ENCODE data around the gene SCARF1. TPM values are rescaled to one million over a fixed set of nuclear protein-coding genes. Genes with fewer than 3 reads are reported as not detected.

SCARF1 gene
- polyA plus RNA-seq, 3 donors = 5.2 to 23.4 (median 6.3) TPM

- Histone ChIP-seq H3K79me2 (ENCODE audit: insufficient read depth, low read length) (peaks cover 43% of the 10 kb centered on the region), H3K27ac (ENCODE audit: low read depth in 1 of 2, low read length in 2 of 2) (peak overlapping the region; percentile 95), H4K20me1 (ENCODE audit: insufficient read depth, low read length) (peaks cover 42% of the 10 kb centered on the region), H3K4me3 (replicated peaks in 1 of 3; ENCODE audit: low read depth in 2 of 3, low read length in 3 of 3) (peak overlapping the region; percentile 95 to 100 (median 99)), H3K9ac (ENCODE audit: insufficient read depth, low read length, poor library complexity, severe bottlenecking) (peak overlapping the region; percentile 97), H3K4me1 (ENCODE audit: control insufficient read depth in 1 of 2, insufficient read depth in 2 of 2, low read length in 2 of 2) (peaks cover 59 to 72% of the 10 kb centered on the region in 2 donors), H3K27me3 (ENCODE audit: control insufficient read depth in 2 of 2, insufficient read depth in 2 of 2, low read length in 2 of 2) (no peaks in the 10 kb centered on the region), H3K4me2 (replicated peaks; ENCODE audit: extremely low read depth, low read length, poor library complexity, severe bottlenecking) (peak overlapping the region; percentile 92), H3K9me3 (replicated peaks in 1 of 2; ENCODE audit: control insufficient read depth in 1 of 2, insufficient read depth in 1 of 2, low read length in 2 of 2) (no peaks in the 10 kb centered on the region), H2AFZ (ENCODE audit: insufficient read depth, low read depth, low read length, poor library complexity, severe bottlenecking) (no peak overlapping the region), H3K36me3 (replicated peaks in 1 of 2; ENCODE audit: control insufficient read depth in 1 of 2, insufficient read depth in 2 of 2, low read length in 2 of 2) (peaks cover 10 to 25% of the 10 kb centered on the region in 2 donors)
- H3K27me3 Mint-ChIP-seq (ENCODE audit: low read depth in 3 of 3) = peaks cover 0 to 17% (median 1%) of the 10 kb centered on the region in 3 donors
- peak overlapping the region; percentile 91 to 97 (median 94) for H3K27ac Mint-ChIP-seq
- no peak for TF ChIP-seq CTCF (IDR thresholded peaks at IDR 0.05)
- WGBS (ENCODE audit: insufficient coverage) = 0% methylated on average over 62 of the region's 77 CpGs
- peak; percentile 89 to 95 (median 92) for DNase-seq
- peaks cover 0 to 3% (median 0%) of the 10 kb centered on the region in 7 donors for H3K9me3 Mint-ChIP-seq
- intact Hi-C loops (cut with micrococcal nuclease) = loop anchor here (1.0 to 5.0 kb wide), 4 partner anchors 20 to 55 kb away; partner anchors contain the start of gene RILP (in 1 of the 2)
- H3K36me3 Mint-ChIP-seq = peaks cover 33 to 35% of the 10 kb centered on the region in 2 donors
- H3K4me1 Mint-ChIP-seq = peaks cover 52% of the 10 kb centered on the region
- H3K4me3 Mint-ChIP-seq = peak overlapping the region; percentile 92 to 95
Measured at GRCh38 chr17:1628856-1629503, 16.6 kb downstream of the SCARF1 start.

GRCh38 chr17:1627982-1628855 lies 17.3 kb downstream of the SCARF1 start, which contains the start of gene SLC43A2:
Gene SLC43A2, minus strand, starts transcription at chr17:1628834. Its CDS starts 960 bp downstream, at chr17:1627874.
- Histone ChIP-seq H3K4me2 (replicated peaks; ENCODE audit: extremely low read depth, low read length, poor library complexity, severe bottlenecking) (peak within 1 kb of the TSS; percentile 92), H3K9ac (ENCODE audit: insufficient read depth, low read length, poor library complexity, severe bottlenecking) (peak within 1 kb of the TSS; percentile 97), H3K4me3 (replicated peaks in 1 of 3; ENCODE audit: low read depth in 2 of 3, low read length in 3 of 3) (peak within 1 kb of the TSS; percentile 95 to 100 (median 99)), H3K27ac (ENCODE audit: low read depth in 1 of 2, low read length in 2 of 2) (peak within 1 kb of the TSS; percentile 95), H4K20me1 (ENCODE audit: insufficient read depth, low read length) (peaks cover 49% of the 10 kb centered on the region), H2AFZ (ENCODE audit: insufficient read depth, low read depth, low read length, poor library complexity, severe bottlenecking) (no peak within 1 kb of the TSS), H3K9me3 (replicated peaks in 1 of 2; ENCODE audit: control insufficient read depth in 1 of 2, insufficient read depth in 1 of 2, low read length in 2 of 2) (no peaks in the 10 kb centered on the region), H3K27me3 (ENCODE audit: control insufficient read depth in 2 of 2, insufficient read depth in 2 of 2, low read length in 2 of 2) (no peaks in the 10 kb centered on the region), H3K4me1 (ENCODE audit: control insufficient read depth in 1 of 2, insufficient read depth in 2 of 2, low read length in 2 of 2) (peaks cover 64 to 78% of the 10 kb centered on the region in 2 donors), H3K36me3 (replicated peaks in 1 of 2; ENCODE audit: control insufficient read depth in 1 of 2, insufficient read depth in 2 of 2, low read length in 2 of 2) (peaks cover 16 to 33% of the 10 kb centered on the region in 2 donors), H3K79me2 (ENCODE audit: insufficient read depth, low read length) (peaks cover 50% of the 10 kb centered on the region)
- Mint-ChIP-seq H3K4me1 (peaks cover 56% of the 10 kb centered on the region), H3K27me3 (ENCODE audit: low read depth in 3 of 3) (peaks cover 0 to 17% (median 1%) of the 10 kb centered on the region in 3 donors), H3K36me3 (peaks cover 37 to 39% of the 10 kb centered on the region in 2 donors), H3K27ac (peak within 1 kb of the TSS; percentile 93 to 98 (median 97)), H3K4me3 (peak within 1 kb of the TSS; percentile 95 to 96), H3K9me3 (peaks cover 0 to 3% (median 0%) of the 10 kb centered on the region in 7 donors)
- peak; percentile 78 to 86 (median 80) for DNase-seq
- intact Hi-C loops (cut with micrococcal nuclease) = loop anchor here (1.0 to 5.0 kb wide), 6 partner anchors 17 to 54 kb away; partner anchors contain the start of gene RILP (in 1 of the 2)
- no peak for TF ChIP-seq CTCF (IDR thresholded peaks at IDR 0.05)
- under 1% methylated on average over 95 of the region's 95 CpGs for WGBS (ENCODE audit: insufficient coverage)

Data from CD14-positive monocyte (primary cell).